ENCODE measurements around the gene MMP24.
"Not testable (repeated sequence)": the region's sequence is repeated elsewhere in the genome, so short reads cannot be mapped to it uniquely, and the experiment has no call there.

The MMP24 gene

DNA sequence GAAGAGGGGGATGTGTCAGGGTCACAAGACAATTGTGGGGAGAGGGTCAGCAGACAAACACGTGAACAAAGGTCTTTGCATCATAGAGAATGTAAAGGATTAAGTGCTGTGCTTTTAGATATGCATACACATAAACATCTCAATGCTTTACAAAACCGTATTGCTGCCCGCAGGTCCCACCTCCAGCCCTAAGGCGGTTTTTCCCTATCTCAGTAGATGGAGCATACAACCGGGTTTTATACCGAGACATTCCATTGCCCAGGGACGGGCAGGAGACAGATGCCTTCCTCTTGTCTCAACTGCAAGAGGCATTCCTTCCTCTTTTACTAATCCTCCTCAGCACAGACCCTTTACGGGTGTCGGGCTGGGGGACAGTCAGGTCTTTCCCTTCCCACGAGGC is 35.8 kb downstream of the MMP24 start:
- not testable (repeated sequence) for DNase-seq

DNA sequence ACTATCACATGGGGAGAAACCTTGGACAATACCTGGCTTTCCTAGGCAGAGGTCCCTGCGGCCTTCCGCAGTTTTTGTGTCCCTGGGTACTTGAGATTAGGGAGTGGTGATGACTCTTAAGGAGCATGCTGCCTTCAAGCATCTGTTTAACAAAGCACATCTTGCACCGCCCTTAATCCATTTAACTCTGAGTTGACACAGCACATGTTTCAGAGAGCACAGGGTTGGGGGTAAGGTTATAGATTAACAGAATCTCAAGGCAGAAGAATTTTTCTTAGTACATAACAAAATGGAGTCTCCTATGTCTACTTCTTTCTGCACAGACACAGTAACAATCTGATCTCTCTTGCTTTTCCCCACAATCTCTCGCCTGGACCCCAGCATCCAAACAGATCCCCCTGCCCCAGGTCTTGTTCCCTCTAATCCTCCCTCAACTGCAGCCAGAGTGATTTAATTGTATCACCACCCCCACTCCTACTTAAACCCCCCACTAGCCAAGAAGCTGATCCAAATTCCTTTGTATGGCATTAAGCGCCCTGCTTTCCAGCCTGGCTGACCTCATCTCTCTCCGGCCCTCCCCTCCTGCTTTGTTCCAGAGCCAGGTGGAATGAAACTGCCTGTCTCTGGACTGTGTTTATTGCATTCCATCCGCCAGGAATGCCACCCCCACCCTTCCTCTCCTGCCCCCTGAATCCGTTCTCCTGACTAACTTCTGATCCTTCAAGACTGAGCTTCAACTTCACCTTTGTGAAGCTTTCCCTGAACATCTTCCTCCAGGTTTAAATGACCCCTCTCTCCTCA is 36.4 kb downstream of the MMP24 start:
- not testable (repeated sequence) for DNase-seq

DNA sequence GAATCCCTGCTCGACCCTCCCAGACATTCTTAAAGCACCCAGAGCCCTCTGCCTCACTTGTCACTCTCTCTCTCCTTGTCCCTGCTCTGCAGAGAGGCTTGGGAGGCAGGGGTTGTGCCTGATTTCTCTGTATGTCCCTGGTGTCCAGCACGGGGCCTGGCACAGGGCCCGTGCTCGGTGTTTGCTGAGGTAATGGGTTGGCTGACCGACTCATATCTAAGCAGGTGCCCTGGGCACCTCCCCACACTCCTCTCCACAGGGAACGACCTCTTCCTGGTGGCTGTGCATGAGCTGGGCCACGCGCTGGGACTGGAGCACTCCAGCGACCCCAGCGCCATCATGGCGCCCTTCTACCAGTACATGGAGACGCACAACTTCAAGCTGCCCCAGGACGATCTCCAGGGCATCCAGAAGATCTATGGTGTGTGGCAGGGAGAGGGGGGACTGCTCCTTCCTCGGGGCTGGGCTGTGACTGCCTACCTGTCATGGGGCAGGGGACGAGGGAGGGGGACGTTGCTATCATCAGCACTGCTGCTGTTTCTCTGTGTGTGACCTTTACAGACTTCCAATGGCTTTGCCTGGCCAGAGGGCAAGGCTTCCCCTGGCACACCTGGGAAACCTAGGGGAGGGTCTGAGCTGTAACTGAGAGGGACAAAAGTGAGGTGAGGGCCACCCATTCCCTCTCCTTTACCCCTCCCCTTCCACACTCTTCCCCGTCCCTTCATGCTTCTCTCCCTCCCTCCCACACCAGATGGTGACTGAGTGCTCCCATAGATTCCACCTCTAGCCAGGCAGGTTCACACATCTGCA is 37.2 kb downstream of the MMP24 start:
- DNase-seq, result no peak

DNA sequence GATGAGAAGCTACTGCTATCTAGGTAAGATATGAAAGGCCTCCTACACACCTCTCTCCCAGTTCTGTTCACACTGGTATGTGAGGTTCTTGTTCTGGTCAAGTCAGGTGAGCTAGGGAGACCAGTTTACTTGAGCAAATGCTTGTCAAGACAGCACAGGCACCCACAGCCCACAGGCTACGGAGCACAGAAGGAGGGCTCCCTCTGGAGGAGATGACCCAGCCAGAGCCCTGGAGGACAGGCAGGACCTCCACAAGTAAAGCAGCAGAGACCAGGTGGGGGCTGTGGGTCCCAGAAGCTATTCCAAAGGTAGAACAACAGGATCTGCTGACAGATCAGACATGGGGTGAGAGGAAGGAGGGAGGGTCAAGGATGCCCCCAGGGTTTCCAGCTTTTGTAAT is 38.3 kb downstream of the MMP24 start:
- DNase-seq, result no peak

DNA sequence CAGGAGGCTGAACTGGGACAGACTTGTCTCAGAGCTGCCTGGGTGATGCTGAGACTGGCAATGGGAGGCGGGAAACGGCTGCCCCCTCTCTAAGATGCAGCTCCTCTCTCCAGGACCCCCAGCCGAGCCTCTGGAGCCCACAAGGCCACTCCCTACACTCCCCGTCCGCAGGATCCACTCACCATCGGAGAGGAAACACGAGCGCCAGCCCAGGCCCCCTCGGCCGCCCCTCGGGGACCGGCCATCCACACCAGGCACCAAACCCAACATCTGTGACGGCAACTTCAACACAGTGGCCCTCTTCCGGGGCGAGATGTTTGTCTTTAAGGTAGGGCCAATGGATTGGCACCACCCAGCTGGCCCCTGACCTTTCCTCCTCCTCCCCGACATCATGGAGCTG is 40.6 kb downstream of the MMP24 start:
- no peak for DNase-seq

DNA sequence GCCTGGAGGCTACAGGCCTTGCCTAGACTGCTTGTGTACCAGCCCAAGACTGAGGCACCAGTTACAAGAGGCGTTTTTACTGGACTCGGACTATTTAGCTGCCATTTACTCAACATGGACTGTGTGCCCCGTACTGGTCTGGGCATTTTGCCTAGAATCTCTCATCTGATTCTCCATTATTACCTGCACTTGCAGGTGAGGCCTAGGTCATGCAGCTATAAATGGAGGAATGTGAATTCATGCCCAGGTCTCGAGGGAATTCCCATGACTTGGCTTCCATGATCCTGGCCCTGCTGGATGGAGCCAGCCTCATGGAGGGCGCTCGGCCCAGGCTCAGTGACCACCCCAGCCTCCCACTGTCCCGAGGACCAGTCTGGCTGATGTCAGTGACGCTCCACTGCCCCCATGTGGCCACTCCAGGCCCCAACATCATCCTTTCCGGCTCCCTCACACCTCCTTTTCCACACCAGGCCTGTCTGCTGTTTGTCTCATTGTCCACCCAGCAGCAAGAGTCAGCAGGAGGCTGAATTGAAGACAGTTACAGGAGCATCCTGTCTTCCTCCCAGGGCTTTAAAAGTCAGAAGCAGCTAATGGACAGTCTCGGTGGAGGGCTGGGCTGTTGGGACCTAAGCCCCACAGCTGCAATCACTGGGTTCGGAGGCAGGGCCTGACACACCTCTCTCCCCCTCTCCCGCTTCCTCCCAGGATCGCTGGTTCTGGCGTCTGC is 42.7 kb downstream of the MMP24 start:
- no peak for DNase-seq

DNA sequence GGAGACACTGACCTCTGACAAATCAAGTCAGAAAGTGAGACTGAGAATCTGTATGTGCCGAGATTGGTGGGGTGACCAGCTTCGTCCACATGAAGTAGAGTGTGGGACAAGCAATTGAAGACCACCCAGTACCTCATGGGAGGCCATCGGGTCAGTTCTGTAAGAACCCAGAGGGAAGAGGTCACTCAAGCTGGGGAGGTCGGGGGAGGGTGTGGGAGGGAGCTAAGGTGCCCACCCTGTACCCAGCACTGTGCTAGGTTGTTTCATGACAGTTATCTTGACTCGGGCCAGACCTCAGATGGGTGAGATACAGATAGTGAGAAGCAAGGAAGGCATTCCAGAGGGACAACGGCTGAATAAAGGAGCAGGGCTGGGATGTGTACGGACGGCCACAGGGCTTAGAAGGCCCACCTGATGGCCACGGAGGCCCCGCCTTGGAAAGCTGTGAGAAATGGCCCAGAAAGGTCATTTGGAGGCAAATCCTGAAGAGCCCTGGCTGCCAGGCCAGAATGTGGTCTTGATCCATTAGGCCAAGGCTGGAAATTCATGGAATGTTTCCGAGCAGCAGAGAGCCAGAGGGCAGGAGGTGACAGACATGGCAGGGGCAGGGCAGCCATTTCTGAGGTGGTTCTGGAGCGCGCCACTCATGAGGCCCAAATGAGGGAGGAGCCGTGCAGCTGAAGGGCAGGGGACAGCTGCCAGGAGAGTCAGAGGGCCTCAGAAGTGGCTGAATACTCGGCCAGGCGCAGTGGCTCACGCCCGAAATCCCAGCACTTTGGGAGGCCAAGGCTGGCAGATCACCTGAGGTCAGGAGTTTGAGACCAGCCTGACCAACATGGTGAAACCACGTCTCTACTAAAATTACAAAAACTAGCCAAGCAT is 43.8 kb downstream of the MMP24 start:
- no peak for DNase-seq

DNA sequence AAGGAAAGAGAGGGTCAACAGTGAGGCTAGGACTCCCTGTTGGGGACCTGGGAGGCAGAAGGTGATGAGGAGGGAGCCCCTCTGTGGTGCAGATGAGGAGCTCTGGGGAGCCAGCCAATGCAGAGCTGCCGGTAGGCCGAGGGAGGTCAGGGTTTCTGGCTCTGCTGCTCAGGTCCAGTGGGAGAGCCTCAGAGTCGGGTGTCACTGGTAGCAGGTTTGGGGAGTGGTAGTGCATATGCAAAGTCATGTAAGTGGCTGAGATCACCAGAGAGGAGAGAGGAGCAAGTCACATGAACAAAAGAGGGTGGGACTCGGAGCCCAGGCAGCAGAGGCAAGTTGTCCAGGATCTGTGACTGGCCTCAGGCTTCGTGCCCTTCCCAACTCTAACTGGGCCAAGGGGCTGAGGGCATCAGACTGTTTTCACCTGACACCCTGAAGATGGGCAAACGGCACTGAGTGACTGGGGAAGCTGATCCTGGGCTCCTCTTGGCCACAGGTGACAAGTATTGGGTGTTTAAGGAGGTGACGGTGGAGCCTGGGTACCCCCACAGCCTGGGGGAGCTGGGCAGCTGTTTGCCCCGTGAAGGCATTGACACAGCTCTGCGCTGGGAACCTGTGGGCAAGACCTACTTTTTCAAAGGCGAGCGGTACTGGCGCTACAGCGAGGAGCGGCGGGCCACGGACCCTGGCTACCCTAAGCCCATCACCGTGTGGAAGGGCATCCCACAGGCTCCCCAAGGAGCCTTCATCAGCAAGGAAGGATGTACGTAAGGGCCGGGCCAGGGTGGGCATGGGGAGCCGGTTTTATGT is 44.8 kb downstream of the MMP24 start:
- DNase-seq, result no peak

DNA sequence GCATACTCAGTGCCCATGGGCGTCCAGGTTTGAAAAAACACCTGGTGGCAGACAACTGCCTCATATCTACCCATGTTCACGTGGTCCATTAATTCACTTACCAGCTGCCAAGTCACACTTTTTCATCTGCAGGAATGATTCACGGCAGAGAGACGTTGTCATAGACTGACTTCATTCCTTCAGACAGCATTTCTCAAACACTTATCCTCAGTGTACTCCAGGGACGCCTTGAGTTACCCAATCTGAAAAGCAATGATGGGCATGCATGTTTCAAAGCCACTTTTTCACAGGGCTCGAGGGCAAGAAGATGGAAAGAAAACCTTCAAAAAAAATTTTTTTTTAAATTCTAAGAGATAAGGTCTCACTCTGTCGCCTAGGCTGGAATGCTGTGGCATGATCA is 45.4 kb downstream of the MMP24 start:
- DNase-seq, result no peak

DNA sequence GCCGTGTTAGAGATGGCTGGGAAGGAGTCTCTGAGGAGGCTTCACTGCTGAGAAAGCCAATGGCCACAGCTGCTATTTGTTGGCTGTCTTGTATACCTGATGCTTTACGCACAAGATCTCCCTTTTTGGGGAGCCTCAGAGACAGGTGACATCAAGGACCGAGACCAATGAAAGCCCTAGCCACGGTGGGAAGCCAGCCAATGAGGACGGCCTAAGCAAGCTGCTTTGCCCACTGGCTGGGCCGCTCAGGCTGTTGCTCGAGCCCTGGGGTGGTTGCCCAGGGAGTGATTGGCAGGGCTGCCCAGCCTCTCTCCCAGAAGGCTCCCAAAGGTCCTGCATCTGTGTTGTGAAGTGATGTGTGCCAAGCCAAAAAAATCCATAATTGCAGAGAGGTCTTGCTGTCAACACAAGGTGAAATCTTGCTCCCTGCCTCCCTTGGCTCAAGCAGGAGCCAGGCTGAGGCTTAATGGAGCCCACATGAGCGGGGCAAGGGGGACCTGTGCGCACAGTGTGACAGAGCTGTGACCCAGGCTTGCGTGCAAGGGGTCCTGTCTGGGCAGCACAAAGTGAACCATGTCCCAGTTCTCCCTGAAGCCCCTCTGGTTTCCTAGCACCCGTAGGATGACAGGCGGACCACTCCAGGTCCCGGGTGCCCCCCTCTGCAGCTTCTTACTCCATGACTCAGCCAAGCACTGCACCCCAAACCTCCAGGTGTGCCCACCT is 47.1 kb downstream of the MMP24 start:
- no peak for DNase-seq

DNA sequence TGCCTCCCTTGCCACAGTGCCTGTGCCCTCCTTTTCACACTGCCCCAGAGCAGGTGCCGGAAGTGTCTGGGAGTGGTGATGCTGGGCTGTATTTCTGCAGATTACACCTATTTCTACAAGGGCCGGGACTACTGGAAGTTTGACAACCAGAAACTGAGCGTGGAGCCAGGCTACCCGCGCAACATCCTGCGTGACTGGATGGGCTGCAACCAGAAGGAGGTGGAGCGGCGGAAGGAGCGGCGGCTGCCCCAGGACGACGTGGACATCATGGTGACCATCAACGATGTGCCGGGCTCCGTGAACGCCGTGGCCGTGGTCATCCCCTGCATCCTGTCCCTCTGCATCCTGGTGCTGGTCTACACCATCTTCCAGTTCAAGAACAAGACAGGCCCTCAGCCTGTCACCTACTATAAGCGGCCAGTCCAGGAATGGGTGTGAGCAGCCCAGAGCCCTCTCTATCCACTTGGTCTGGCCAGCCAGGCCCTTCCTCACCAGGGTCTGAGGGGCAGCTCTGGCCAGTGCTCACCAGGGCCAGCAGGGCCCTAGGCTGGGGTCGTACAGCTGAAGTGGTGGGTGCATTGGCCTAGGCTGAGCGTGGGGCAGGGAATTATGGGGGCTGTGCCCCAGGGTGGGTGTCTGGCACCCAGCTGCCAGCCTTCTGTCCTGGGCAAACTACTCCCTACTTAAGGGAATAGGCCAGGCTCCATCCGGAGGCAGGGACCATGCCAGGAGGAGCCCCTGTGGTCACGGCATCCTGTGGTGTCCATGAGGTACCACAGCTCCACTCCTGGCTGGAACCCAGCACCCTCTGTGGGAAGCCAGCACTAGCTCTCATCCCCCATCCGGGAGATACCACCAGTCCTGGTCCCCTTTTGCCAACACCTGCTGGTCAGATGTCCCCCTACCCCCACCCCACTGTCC is 47.9 kb downstream of the MMP24 start:
- DNase-seq, result no peak

DNA sequence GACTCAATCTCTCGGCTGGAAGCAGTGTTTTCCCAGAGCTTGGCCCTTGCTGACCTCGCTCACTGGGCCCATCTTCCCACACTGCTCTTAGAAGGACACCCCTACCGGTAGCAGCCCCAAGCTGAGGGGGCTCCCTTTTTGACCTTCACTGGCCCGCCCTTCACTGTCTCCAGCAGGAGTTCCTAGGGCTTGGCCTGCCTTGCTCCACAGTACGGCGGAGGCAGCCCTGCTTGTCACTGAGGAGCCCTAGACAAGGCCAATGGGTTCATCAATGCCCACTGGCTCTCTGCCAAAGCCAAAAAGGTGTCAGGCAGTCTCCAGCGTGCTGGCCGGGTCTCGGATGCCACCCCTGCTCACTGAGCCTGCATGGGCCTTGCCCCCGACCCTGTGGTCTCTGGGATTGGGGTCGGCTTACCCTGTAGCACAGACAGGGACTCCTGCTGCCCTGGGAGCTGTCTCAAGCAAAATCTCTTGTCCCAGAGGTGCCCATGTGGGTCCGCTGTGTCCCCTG is 49.3 kb downstream of the MMP24 start:
- no peak for DNase-seq

DNA sequence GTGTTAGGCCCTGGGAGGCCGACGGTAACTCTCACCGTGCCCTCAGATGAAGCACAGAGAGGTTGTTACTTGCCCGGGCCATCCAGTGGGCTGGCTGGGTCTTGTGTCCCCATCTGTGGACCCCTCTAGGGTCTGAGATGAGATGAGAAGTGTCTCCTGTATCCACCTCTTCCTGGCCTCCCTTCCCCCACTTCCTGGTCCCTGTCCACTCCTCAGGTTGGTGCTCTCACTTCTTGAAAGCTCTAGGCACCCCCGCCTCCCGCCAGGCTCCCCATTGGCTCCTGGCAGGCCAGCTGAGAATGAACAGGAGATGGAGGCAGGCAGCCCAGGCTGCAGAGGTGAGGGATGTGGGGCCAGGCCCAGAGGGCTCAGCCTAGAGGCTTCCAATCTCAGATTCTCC is 49.9 kb downstream of the MMP24 start:
- DNase-seq, result no peak

DNA sequence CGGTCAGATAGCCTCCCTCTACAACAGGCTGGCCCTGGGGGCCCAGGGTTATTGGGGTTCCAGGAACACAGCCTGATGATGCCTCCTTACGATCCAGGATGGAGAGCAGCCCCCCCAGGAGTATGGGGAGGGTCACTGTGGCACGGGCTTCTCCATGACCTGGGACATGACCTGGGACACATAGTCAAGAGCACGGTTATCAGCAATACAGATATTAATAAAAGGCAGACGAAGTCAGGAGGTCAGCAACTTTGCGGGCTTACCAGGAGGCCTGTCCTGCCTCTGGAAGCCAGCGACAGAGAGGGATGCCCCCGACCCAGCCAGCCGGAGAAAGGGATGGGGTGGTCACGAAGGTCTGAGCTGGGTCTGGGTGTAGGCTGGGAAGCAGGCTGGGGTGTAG is 50.6 kb downstream of the MMP24 start:
- no peak for DNase-seq

DNA sequence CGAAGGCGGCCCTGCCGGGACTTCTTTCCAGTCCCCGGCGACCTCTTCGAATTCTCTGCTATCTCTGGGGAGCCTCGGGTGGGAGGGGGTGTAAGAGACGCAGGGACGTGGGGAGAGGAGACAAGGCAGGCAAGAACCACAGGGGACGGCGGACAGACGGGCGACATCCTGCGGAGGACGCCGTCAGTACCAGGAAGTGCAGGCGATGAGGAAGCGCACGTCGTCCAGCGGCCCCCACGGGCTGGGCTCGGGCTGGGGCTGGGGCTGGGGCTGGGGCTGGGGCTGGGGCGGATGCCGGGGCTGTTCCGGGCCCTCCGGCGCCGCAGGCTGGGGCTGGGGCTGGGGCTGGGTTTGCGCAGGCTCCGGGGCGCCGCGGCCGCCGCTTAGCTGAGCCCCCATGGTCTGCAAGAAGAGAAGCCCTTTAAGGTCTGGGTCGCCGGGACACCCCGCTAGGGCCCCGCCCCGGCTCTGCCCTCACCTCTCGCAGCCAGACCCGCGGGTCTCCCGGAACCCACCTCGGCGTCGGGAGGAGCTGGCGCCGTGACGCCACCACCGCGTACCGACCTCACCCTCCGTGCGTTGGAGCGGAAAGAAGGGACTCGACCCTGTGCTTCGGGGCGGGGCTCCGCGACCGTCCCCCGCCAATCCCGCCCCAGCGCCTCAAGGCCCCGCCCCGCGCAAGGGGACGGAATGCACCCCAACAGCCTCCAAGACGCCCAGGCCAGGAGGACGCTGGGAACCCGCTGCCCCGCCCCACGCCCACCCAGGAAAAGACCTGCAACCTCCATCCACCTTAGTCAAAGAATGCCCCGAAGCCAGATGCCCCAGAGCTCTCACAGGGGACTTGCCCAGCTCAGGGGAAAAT is 51.3 kb downstream of the MMP24 start, which contains the start of gene MMP24OS:
MMP24OS (minus strand) TSS at position 592 of the 865 bp plus-strand sequence; CDS start at position 399, 193 bp downstream.
- DNase-seq, result no peak

DNA sequence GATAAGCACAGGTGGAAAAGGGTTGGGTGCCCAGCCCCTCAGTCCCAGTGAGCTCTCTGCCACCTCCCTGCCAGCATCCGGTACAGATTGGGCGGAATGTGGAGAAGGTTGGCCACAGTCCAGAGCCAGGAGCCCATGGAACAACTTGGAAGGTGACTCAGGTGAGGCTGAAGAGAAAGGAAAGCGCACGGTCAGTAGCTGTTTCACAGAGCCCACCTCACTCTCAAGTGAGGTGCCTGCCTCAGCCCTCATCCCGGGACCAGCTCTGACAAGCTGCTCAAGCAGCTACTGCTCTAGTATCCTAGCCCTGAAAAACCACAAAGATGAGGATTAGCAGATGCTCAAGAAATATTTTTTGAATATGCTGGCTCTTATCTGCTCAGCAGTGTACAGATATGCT is 52.5 kb downstream of the MMP24 start:
- DNase-seq, result no peak

DNA sequence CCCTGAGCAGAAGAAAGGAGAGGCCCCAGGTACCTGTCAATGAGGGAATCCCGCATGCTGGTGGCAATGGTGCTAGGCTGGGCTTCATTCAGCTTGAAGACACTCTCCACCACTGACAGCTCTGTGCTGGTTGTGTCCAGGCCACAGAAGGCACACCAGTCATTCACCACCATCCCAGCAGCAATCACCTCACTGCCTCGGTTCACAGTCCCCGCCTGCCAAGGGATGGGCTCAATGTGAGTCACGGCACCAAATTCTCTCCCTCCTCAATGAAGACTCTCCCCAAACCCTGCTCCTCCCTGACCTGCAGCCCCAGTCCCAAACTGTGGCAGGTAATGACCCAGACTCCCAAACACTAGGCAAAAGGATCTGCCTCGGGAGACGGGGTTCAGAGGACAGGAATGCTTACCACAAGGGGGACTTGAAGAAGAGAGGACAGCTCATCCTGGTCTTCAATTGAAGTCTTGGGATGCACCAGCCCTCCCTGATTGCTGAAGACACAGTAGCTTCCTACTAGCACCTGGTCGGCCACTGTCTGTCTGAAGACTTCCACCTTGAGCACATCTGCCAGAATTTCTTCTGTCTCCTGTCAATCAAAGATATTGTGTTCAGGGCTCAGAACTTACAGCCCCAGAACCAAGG is 53.2 kb downstream of the MMP24 start:
- no peak for DNase-seq

DNA sequence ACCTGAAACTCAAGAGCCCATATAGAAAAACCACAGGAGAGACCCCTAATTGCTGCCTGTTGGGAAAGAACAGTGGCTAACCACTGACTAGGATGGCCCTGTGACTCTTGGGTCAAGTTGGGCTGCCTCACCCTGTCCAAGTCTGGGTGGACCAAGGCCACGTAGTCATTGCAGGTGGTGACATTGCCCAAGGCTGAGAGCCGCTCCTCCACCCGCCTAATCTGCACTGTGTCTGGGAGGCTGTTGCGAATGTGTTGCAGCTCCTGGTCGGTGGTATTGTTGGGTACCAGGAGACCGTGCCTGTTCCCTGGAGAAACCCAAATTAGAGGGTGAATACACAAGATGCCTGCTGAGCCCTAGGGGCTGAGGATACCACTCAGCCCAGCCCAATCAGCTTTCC is 54.0 kb downstream of the MMP24 start:
- no peak for DNase-seq

Measured in NCI-H2107 (cell line).